A549 (cell line): ENCODE measurements around the gene ENPP1.

Experiments used
- CHD4 ChIP-seq: fragments of 200-600 bp; sonication (generic); IDR thresholded peaks from 2 replicates; pipeline ENCODE4 v1.6.1; 2016; ENCODE audit warnings: antibody characterized with exemption, mild to moderate bottlenecking, borderline replicate concordance
- HOXB5 ChIP-seq: fragments of 250-450 bp; sonication (Bioruptor Pico); IDR thresholded peaks from 2 replicates; pipeline ENCODE4 v1.5.0; 2020; ENCODE audit warnings: mild to moderate bottlenecking, moderate library complexity
- JUN ChIP-seq, 2 experiments: fragments of >200 bp; sonication (Bioruptor Twin); formaldehyde crosslinking; IDR thresholded peaks; 2 replicates in 1 of 2; 3 replicates in 1 of 2; pipeline ENCODE4 v1.6.1; 2016 to 2017
- MAX ChIP-seq: IDR thresholded peaks from 2 replicates; pipeline ENCODE4 v1.6.1; 2012
- REST ChIP-seq: fragments of 200-600 bp; sonication (generic); IDR thresholded peaks from 2 replicates; pipeline ENCODE4 v1.6.1; 2016; ENCODE audit warnings: antibody characterized with exemption, mild to moderate bottlenecking, moderate library complexity
- RNF2 ChIP-seq: fragments of 200-600 bp; sonication (generic); IDR thresholded peaks from 2 replicates; pipeline ENCODE4 v1.6.1; 2016; ENCODE audit warnings: low read depth, mild to moderate bottlenecking, antibody characterized with exemption, moderate library complexity, borderline replicate concordance
- TF ChIP-seq, protein P1 (sequence below): fragments of >200 bp; sonication (Bioruptor Twin); formaldehyde crosslinking; IDR thresholded peaks from 3 replicates; pipeline ENCODE4 v1.5.1; 2016
- TF ChIP-seq, protein P2 (sequence below): fragments of >200 bp; sonication (Bioruptor Twin); formaldehyde crosslinking; IDR thresholded peaks from 2 replicates; pipeline ENCODE4 v1.6.1; 2016

- no peak for TF ChIP-seq HOXB5 (CRISPR knock-in tag)
- TF ChIP-seq, protein P1, sequence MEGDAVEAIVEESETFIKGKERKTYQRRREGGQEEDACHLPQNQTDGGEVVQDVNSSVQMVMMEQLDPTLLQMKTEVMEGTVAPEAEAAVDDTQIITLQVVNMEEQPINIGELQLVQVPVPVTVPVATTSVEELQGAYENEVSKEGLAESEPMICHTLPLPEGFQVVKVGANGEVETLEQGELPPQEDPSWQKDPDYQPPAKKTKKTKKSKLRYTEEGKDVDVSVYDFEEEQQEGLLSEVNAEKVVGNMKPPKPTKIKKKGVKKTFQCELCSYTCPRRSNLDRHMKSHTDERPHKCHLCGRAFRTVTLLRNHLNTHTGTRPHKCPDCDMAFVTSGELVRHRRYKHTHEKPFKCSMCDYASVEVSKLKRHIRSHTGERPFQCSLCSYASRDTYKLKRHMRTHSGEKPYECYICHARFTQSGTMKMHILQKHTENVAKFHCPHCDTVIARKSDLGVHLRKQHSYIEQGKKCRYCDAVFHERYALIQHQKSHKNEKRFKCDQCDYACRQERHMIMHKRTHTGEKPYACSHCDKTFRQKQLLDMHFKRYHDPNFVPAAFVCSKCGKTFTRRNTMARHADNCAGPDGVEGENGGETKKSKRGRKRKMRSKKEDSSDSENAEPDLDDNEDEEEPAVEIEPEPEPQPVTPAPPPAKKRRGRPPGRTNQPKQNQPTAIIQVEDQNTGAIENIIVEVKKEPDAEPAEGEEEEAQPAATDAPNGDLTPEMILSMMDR, result no peak
- TF ChIP-seq REST, result no peak
- TF ChIP-seq MAX, result no peak
- no peak for TF ChIP-seq CHD4
- no peak for TF ChIP-seq JUN (IDR thresholded peaks at IDR 0.05)
- TF ChIP-seq, protein P2, sequence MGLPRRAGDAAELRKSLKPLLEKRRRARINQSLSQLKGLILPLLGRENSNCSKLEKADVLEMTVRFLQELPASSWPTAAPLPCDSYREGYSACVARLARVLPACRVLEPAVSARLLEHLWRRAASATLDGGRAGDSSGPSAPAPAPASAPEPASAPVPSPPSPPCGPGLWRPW, result no peak
- no peak for TF ChIP-seq RNF2
Observed at GRCh38 chr6:131822119-131822518, 14.3 kb downstream of the ENPP1 start.
